GM18868 (cell line): ENCODE measurements around the gene NTNG1.

ENCODE experiments used
- ATAC-seq: cut with Tn5 transposase; IDR thresholded peaks from one replicate; pipeline ENCODE4 v1.9.1; 2021; ENCODE audit warnings: mild to moderate bottlenecking, moderate library complexity; ENCODE audit not compliant: unreplicated experiment

NTNG1 gene

DNA sequence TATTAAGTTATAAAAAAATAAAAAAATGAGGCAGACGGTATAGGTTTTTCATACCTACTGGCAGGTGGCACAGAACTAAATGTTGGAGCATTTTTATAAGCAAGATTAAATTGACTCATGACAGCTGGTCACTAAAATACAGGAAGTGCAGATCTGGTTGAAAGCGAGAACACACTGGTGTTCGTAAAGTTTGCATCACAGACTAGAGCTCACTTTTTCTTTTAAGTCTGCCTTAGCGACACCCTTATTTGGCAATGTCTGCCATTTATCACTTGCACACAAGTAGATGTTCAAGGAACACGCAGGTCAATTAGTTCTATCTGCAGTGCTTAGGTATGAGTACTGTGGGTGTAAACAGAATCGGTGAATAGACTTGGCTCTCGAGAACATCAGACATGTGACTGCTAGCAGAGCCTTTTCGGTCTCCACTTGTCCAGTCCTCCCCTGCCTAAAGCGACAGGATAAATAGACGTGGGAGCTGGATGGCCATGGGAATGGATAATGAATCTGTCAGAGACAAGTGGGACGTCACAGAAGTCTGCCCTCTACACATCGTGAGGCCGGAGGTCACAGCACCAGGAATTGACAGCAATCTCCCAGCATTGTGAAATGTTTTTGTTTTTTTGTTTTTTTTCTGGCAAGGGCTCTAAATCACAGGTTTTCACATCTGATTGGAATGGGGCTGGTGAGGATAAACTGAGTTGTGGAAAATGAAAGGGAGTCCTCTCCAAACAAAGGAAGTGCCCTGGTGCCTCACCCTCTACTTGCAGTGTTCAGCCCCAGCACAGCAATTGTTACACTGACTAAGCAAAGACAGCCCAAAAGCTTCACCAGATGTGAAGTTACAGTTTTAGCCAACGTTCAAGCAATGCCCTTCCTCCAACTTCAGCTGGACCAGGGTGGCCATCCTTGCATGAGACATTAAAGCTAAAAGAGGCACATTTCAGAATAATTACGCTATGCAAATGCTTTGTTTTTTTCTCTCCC is 248.9 kb downstream of the NTNG1 start:
- peak; percentile 85 for ATAC-seq

- no peak for ATAC-seq
These were observed 253.5 kb downstream of the NTNG1 start for GRCh38 chr1:107394301-107394700.

DNA sequence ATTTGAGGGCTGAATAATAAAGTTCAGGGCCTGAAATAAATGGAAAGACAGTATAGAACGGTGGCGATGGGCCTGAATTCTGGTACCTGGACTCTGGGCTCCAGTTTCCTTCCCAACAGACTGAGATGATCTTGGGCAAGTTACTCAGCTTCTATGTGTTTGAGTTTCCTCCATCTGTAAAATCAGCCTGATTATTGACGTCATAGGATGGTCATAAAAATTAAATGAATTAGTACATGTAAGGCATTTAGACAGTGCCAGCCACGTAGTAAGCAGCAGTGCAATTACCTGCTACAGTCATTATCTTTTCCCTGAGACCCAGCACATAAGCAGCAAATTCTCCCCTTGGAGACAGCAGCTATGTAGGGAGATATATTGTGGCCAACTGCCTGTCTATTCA is 260.9 kb downstream of the NTNG1 start:
- no peak for ATAC-seq

- ATAC-seq, result no peak
These were observed 263.9 kb downstream of the NTNG1 start for GRCh38 chr1:107404756-107405155.

DNA sequence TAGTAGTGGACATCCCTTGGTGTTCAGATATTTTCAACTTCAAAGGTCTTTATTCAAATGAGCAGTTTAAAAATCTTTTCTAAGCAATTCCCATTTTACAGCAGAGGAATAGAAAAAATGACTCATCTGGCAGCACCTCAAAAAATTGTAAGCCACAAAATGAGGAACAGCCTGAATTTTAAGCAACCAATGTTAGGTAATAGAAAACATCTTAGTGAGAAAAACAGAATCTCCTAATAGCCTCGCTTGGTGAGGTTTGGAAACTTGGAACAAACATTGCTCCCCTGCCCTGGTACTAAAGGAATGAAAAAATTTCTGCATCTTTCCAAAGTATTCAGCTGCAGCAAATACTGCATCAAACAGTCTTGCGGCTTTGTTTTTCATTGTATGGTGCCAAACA is 264.4 kb downstream of the NTNG1 start:
- ATAC-seq, result no peak

DNA sequence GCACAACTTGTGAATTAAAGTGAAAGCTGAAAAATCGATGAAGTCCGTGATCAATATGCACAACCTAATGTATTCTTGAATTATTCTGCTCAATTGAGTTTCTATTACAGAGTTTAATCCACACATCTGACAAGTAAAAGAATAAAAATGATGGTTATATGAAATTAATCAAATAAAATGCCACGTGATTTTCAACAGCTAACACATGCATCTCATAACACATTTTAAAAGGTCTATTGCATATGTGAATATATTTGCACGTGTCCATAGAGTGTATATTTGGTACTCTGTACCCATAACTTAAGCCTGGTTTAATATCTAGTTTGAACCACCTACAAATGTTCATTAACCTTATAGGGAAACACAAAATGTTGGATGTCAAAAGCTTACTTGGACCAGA is 266.2 kb downstream of the NTNG1 start:
- no peak for ATAC-seq

- ATAC-seq, result no peak
These were observed 272.7 kb downstream of the NTNG1 start for GRCh38 chr1:107413546-107413945.

GRCh38 chr1:107413951-107414350 is 273.1 kb downstream of the NTNG1 start:
- no peak for ATAC-seq

DNA sequence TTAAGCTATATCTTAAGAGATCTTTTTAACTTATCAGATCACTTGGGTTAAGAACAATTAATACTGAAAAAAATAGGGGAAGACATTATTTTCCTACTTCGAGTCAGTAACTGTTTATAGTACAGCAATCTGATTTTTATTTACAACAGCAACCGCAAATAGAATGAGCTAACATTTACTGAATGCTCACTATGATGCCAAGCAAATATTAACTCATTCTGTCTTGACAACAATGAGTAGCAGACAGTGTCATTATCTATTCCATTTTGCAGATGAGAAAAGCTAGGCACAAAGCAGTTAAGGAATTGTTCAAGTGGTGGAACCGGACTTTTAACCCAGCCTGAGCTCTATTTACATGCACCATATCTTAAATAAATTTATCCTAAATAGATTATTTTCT is 273.7 kb downstream of the NTNG1 start:
- ATAC-seq, result no peak

DNA sequence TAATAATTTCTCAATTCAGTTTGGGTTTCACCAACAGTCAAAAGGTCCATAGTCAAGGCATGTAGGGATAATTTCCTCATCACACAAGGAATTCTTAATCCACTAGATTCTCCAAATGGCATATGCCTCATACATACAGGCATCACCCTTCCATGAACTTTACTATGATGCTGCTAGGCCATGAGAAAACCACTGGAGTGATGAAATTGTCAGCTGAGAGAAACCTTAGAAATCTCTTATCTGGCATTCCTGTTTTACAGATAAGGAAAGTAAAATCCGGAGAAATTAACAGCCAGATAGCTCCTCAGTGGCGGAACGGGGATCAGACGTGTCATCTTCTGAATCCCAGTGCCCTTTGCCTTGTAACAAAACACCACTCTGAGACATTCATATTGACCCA is 274.4 kb downstream of the NTNG1 start:
- no peak for ATAC-seq

GRCh38 chr1:107419003-107419402 is 278.2 kb downstream of the NTNG1 start:
- no peak for ATAC-seq

GRCh38 chr1:107422901-107423300 is 282.1 kb downstream of the NTNG1 start:
- no peak for ATAC-seq

DNA sequence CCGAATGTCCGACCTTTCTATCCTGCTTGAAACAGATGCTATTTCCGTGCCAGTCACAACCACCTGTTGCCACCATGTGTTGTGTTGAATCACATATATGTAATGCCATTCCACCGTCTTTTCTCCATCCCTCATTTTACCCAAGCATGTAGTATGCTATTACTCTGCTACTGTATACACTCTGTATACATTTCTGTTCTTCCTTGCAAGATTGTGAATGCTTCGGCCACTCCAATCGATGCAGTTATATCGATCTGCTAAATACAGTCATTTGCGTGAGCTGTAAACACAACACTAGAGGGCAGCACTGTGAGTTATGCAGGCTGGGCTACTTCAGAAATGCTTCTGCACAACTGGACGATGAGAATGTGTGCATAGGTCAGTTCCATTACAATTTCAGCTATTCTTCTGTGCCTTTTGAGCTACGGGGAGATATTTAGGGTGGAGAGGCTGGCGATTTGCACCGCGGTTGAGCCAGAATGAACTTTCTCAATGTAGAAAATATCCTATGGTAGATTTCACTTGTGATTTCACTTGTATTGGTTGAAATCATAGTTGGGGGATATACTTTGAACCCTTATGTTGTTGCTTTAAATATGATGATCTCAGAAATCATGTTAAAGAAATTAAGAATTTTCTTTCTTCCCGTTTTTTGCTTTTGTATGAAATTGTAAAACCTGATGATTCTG is 289.8 kb downstream of the NTNG1 start:
- peak; percentile 69 for ATAC-seq

GRCh38 chr1:107432108-107432507 is 291.3 kb downstream of the NTNG1 start:
- ATAC-seq, result no peak

- ATAC-seq, result no peak
These were observed 292.2 kb downstream of the NTNG1 start for GRCh38 chr1:107433068-107433467.

DNA sequence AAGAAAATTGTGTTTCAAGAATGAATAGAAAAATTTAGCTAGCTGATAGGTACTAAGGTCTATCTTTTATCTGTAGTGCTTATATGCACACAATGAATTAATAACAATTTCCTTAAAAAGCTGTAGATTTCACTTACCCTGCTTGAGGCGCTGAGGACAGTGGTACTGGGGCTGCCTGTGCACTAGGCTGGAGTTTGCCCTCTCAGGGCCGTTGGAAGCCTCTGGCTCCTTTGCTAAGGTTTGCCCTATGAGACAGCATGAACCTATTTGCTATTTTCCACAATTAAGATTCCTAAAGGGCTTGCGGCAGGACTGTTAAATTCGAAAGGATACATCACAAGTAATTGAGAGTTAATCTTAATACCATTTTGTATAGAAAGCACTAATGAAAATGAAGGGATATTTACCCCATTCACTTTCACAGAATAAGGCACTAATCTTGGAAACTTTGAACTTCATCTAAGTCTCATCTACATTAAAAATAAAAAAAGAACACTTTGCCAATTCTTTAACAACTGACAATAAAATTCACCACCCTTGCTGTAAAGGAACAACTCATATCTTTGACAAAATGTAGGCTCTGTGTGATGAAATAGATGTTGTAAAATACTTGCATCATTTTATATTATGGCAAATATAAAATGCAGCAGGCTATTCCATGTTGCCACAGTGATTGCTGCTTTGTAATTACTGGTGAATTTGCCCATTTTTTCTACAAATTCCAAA is 293.0 kb downstream of the NTNG1 start:
- ATAC-seq, result no peak

GRCh38 chr1:107434361-107434693 is 293.5 kb downstream of the NTNG1 start:
- ATAC-seq, result no peak

DNA sequence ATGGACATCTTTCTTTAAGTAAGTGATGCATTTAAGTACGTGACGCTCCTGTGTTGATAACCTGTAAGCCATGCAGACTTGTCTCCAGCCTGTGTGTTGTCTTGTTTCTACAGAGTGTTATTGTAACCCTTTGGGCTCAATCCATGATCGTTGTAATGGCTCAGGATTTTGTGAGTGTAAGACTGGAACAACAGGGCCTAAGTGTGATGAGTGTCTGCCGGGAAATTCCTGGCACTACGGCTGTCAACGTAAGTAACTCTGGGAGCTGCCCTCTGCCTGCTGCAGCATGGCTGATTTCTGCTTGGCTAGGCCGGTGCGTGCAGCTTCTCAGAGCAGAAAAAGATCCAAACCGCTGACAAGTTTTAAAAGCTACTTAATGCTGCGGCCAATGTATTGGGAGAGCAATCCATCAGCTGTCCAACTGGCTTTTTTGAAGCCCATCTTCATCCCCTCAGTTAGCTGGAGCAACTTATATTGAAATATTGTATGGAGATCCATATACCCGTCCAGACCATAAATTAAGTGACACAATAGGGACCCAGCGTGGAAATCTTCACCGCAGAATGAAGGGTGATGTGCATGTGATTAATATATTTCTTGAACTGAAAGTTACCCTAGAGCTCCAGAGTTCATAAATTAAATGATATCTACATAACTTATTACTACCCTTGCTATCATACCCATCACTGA is 295.9 kb downstream of the NTNG1 start:
- ATAC-seq, result no peak

DNA sequence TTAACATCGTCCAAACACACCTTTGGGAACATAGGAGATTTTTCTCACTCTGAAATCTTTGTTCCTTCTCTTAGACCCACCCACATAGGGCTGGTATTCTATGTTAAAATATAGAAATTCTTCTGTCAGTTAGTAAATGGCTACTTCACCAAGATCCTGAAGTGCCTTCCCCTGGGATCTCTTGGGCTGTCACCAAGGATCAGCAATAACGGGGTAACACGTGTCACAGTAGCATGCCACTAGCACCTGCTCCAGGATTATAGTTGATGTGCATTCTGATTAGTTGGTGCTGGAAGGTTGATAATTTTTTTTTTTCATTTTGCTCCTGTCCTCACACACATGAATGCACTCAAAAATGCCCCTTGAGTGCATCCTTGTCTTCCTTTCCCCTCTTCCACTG is 298.7 kb downstream of the NTNG1 start:
- no peak for ATAC-seq

DNA sequence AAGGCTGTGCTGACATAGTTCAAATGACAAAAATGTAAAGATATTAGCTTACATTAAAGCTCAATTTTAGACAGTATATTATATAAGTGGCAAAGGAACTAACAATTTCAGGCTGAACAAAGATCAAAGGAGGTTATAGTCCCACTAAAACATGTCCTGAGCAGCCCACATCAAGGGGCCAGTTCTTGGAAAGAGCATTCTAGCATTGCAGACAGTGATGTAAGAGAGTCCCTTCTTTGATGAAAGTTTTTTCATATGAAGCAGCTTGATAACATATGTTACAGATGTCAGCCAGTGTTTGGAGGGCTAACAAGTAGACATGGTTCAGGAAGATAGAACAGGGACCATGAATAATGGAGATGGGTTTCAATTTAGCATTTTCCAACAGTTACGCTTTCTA is 301.7 kb downstream of the NTNG1 start:
- no peak for ATAC-seq

DNA sequence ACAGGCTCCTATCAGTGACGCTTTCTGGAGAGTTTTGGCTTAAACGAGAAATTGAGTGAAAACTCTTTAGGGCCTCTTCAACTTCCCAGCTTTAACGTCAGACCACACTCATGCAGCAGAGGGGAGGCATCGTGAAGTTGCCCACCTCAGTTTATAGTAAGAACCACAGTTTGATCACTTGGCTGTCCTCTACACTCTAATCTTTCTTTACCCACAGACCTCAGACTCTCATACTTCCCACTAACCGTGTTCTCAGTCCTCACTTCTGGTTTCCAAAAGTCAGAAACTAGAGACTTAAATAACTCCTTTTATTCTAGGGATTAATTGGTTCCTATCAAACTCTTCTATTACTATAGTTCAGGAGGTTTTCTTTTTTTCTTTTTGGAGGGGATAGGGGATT is 302.2 kb downstream of the NTNG1 start:
- ATAC-seq, result no peak
